ENCODE results near the gene PSAP. TPM values are rescaled to one million over a fixed set of nuclear protein-coding genes. Genes with fewer than 3 reads are reported as not detected.
A peak's percentile ranks its signal among the peaks of the same experiment; 100 is the strongest.

The PSAP gene
- total RNA-seq, 1 experiment from 2014 or later, result 683 TPM

GRCh38 chr10:71835671-71836595, 15.1 kb downstream of the PSAP start:
- no peaks in the 10 kb centered on the region for H3K9me3 ChIP-seq (ENCODE audit: insufficient read depth, low read depth)
- no peak overlapping the region for H3K4me3 ChIP-seq
- BruUV-seq (replicated peaks), result no TSS peak
- ChIA-PET POLR2A (ENCODE audit: unreplicated experiment) (interaction anchor here (0.6 to 0.7 kb wide), 4 partner anchors 35 to 483 kb away, joined by 4 to 13 read pairs (median 6); no protein-coding TSS in a partner anchor), CTCF (interaction anchor here (0.6 to 0.7 kb wide), 3 partner anchors 17 to 258 kb away, joined by 3 to 9 read pairs (median 3); no protein-coding TSS in a partner anchor)
- peaks cover 52% of the 10 kb centered on the region for H3K4me1 ChIP-seq (replicated peaks; ENCODE audit: insufficient read depth)
- no peaks in the 10 kb centered on the region for H3K9me2 ChIP-seq (ENCODE audit: insufficient read depth)
- peaks cover 29% of the 10 kb centered on the region; the same call in 1 of the 2 replicates for H3F3A ChIP-seq (ENCODE audit: insufficient read depth, low read depth)
- H3K4me2 ChIP-seq, result no peak overlapping the region
- intact Hi-C loops (cut with micrococcal nuclease; ENCODE audit: unreplicated experiment), result loop anchor here (5.0 to 10.0 kb wide), 2 partner anchors 129 to 211 kb away; partner anchors contain the start of gene CHST3
- no peak overlapping the region for H3K27ac ChIP-seq
- H3K27me3 ChIP-seq (ENCODE audit: insufficient read depth, low read depth), result no peaks in the 10 kb centered on the region
- DNase-seq, result peak in 1 of 2 experiments; percentile 28
- H2AFZ ChIP-seq, result no peak overlapping the region
- peaks cover 75% of the 10 kb centered on the region for H4K20me1 ChIP-seq (ENCODE audit: insufficient read depth)
- peaks cover 86% of the 10 kb centered on the region for H3K79me2 ChIP-seq (ENCODE audit: low read depth)
- no peak for TF ChIP-seq EZH2 (IDR thresholded peaks at IDR 0.05; ENCODE audit: low read depth)
- peaks cover 13% of the 10 kb centered on the region; the same call in 1 of the 2 replicates for H3K36me3 ChIP-seq (ENCODE audit: low read depth)

GRCh38 chr10:71834343-71834674, 16.7 kb downstream of the PSAP start:
- Histone ChIP-seq H3K4me1 (replicated peaks; ENCODE audit: insufficient read depth) (peaks cover 44% of the 10 kb centered on the region), H2AFZ (no peak overlapping the region), H3K4me2 (no peak overlapping the region), H4K20me1 (ENCODE audit: insufficient read depth) (peaks cover 60% of the 10 kb centered on the region), H3K9me3 (ENCODE audit: insufficient read depth, low read depth) (no peaks in the 10 kb centered on the region), H3K27ac (no peak overlapping the region), H3K4me3 (no peak overlapping the region), H3K79me2 (ENCODE audit: low read depth) (peaks cover 70% of the 10 kb centered on the region), H3F3A (ENCODE audit: insufficient read depth, low read depth) (peaks cover 34% of the 10 kb centered on the region; the same call in 1 of the 2 replicates), H3K36me3 (ENCODE audit: low read depth) (peaks cover 26% of the 10 kb centered on the region), H3K9me2 (ENCODE audit: insufficient read depth) (no peaks in the 10 kb centered on the region), H3K27me3 (ENCODE audit: insufficient read depth, low read depth) (no peaks in the 10 kb centered on the region)
- CTCF ChIA-PET, result no interaction called here
- intact Hi-C loops (cut with micrococcal nuclease; ENCODE audit: unreplicated experiment), result loop anchor here (10.0 kb wide), 1 partner anchor 130 kb away; the partner anchor contains the start of gene CHST3
- no TSS peak for BruUV-seq (replicated peaks)
- DNase-seq, result peak in 1 of 2 experiments; percentile 21
- POLR2A ChIA-PET (ENCODE audit: unreplicated experiment), result no interaction called here
- no peak for TF ChIP-seq EZH2 (IDR thresholded peaks at IDR 0.05; ENCODE audit: low read depth)

GRCh38 chr10:71833451-71834342, 17.4 kb downstream of the PSAP start:
- DNase-seq, result peak in 1 of 2 experiments; percentile 30
- no peak for TF ChIP-seq EZH2 (IDR thresholded peaks at IDR 0.05; ENCODE audit: low read depth)
- TF ChIP-seq CTCF (conservative IDR thresholded peaks at IDR 0.05), result no peak
- intact Hi-C loops (cut with micrococcal nuclease; ENCODE audit: unreplicated experiment), result loop anchor here (10.0 kb wide), 1 partner anchor 131 kb away; the partner anchor contains the start of gene CHST3
- Histone ChIP-seq H4K20me1 (ENCODE audit: insufficient read depth) (peaks cover 54% of the 10 kb centered on the region), H2AFZ (no peak overlapping the region), H3K9me2 (ENCODE audit: insufficient read depth) (no peaks in the 10 kb centered on the region), H3K4me3 (no peak overlapping the region), H3F3A (ENCODE audit: insufficient read depth, low read depth) (peaks cover 30% of the 10 kb centered on the region; the same call in 1 of the 2 replicates), H3K9me3 (ENCODE audit: insufficient read depth, low read depth) (no peaks in the 10 kb centered on the region), H3K27me3 (ENCODE audit: insufficient read depth, low read depth) (no peaks in the 10 kb centered on the region), H3K4me1 (replicated peaks; ENCODE audit: insufficient read depth) (peaks cover 38% of the 10 kb centered on the region), H3K79me2 (ENCODE audit: low read depth) (peaks cover 64% of the 10 kb centered on the region), H3K36me3 (ENCODE audit: low read depth) (peaks cover 26% of the 10 kb centered on the region), H3K27ac (no peak overlapping the region), H3K4me2 (no peak overlapping the region)
- ChIA-PET CTCF (no interaction called here), POLR2A (ENCODE audit: unreplicated experiment) (interaction anchor here (0.5 kb wide), 1 partner anchor 1335 kb away, joined by 5 read pairs; the partner anchor contains the start of gene FAM149B1)
- BruUV-seq (replicated peaks), result no TSS peak
